K562 (cell line): ENCODE results near the gene AGRN. TPM values are rescaled to one million over a fixed set of nuclear protein-coding genes. Genes with fewer than 3 reads are reported as not detected.

ENCODE experiments used
- CGGBP1 ChIP-seq: fragments of 250-450 bp; sonication (Bioruptor Pico); IDR thresholded peaks from 2 replicates; pipeline ENCODE4 v1.9.0; 2021; ENCODE audit warnings: mild to moderate bottlenecking
- PPARD ChIP-seq: fragments of 250-450 bp; sonication (Bioruptor Pico); IDR thresholded peaks from 2 replicates; pipeline ENCODE4 v1.8.0; 2022; ENCODE audit warnings: inconsistent platforms, mild to moderate bottlenecking, moderate library complexity
- RREB1 ChIP-seq: fragments of 250-450 bp; sonication (Bioruptor Pico); IDR thresholded peaks from 2 replicates; pipeline ENCODE4 v1.4.0; 2020
- SMAD2 ChIP-seq: fragments of 150-350 bp; IDR thresholded peaks from 2 replicates; pipeline ENCODE4 v1.6.1; 2014; ENCODE audit warnings: low read depth, mild to moderate bottlenecking, low read length
- SRSF7 ChIP-seq: fragments of 200-400 bp; formaldehyde crosslinking; optimal IDR thresholded peaks from 2 replicates; pipeline ENCODE3; 2017; ENCODE audit warnings: mild to moderate bottlenecking, low read depth, low read length
- ZBTB43 ChIP-seq: sonication (generic); formaldehyde crosslinking; IDR thresholded peaks from 2 replicates; pipeline ENCODE4 v1.8.0; 2023; ENCODE audit warnings: mild to moderate bottlenecking, missing genetic modification reagents
- ZNF766 ChIP-seq: fragments of 200-800 bp; sonication (Bioruptor generic); conservative IDR thresholded peaks from 2 replicates; pipeline ENCODE4 v1.6.1; 2016; ENCODE audit warnings: missing genetic modification characterization, missing compliant biosample characterization
- polyA plus RNA-seq, 8 experiments: library from polyadenylated mRNA; depleted of rRNA in 4 of 8; stranded (reverse) in 5 of 8; unstranded in 3 of 8; fragments of >200 nt; fragmentation: Nextera tagmentation in 2 of 8; fragmentation: Illumina TruSeq in 1 of 8; extraction: Ambion mirVana in 2 of 8; extraction: Trizol in 1 of 8; gene quantifications; 2 replicates each; pipeline versions ENCODE4 v1.2.1 to v1.2.3, GENCODE V29; 2011 to 2014; ENCODE audit warnings: inconsistent platforms in 1 of 8, missing spikeins in 1 of 8
- total RNA-seq, 7 experiments: library from RNA; depleted of rRNA in 6 of 7; stranded (reverse); fragments of >200 nt in 6 of 7; fragmentation: Illumina TruSeq in 2 of 7; extraction: Trizol in 2 of 7; gene quantifications; 2 replicates each; pipeline versions ENCODE4 v1.2.1 to v1.2.3, GENCODE V29; 2011 to 2021; ENCODE audit warnings: low replicate concordance in 1 of 7
- TF ChIP-seq, protein P1 (sequence below): sonication (generic); formaldehyde crosslinking; IDR thresholded peaks from 2 replicates; pipeline ENCODE4 v1.4.0; 2020; ENCODE audit warnings: mild to moderate bottlenecking, missing genetic modification reagents

Gene AGRN
- total and polyA plus RNA-seq, 9 of the 15 experiments (the other 6 are each of a cell fraction or from before 2014, with no cell fraction given) = 0.04 to 111 (median 18.1) TPM

- TF ChIP-seq CGGBP1 (CRISPR knock-in tag) = no peak
- TF ChIP-seq ZNF766 = no peak
- 0 out of 2 replicates have a peak, but pooled peaks have one; percentile 15 for TF ChIP-seq ZBTB43 (CRISPR knock-in tag)
- TF ChIP-seq SMAD2 = no peak
- TF ChIP-seq SRSF7 = no peak
- no peak for TF ChIP-seq PPARD (CRISPR knock-in tag)
- 0 out of 2 replicates have a peak, but pooled peaks have one; percentile 51 for TF ChIP-seq RREB1 (CRISPR knock-in tag)
- TF ChIP-seq, protein P1, sequence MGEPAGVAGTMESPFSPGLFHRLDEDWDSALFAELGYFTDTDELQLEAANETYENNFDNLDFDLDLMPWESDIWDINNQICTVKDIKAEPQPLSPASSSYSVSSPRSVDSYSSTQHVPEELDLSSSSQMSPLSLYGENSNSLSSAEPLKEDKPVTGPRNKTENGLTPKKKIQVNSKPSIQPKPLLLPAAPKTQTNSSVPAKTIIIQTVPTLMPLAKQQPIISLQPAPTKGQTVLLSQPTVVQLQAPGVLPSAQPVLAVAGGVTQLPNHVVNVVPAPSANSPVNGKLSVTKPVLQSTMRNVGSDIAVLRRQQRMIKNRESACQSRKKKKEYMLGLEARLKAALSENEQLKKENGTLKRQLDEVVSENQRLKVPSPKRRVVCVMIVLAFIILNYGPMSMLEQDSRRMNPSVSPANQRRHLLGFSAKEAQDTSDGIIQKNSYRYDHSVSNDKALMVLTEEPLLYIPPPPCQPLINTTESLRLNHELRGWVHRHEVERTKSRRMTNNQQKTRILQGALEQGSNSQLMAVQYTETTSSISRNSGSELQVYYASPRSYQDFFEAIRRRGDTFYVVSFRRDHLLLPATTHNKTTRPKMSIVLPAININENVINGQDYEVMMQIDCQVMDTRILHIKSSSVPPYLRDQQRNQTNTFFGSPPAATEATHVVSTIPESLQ = no peak
Observed at GRCh38 chr1:1001057-1001783, 18.7 kb upstream of the AGRN start (continued).
